Head of caudate nucleus (tissue), 42 donors: ENCODE data around the gene POLD4.
A peak's percentile ranks its signal among the peaks of the same experiment; 100 is the strongest.
"Not testable (repeated sequence)": the region's sequence is repeated elsewhere in the genome, so short reads cannot be mapped to it uniquely, and the experiment has no call there.

ENCODE experiments used
- DNase-seq, 42 donors: peaks; one replicate each; pipeline versions ENCODE4 v3.0.0 to v3.0.0-alpha.2; 2020 to 2021; ENCODE audit warnings: mixed read lengths in 7 of 42
- intact Hi-C: fragments of 100-400 bp; cut with DNase I; formaldehyde crosslinking; loops from one replicate; pipeline ENCODE4 v1.15.0; 2022

The POLD4 gene

GRCh38 chr11:67345247-67345919 is 8.0 kb downstream of the POLD4 start:
- intact Hi-C loops = no loop called here

DNA sequence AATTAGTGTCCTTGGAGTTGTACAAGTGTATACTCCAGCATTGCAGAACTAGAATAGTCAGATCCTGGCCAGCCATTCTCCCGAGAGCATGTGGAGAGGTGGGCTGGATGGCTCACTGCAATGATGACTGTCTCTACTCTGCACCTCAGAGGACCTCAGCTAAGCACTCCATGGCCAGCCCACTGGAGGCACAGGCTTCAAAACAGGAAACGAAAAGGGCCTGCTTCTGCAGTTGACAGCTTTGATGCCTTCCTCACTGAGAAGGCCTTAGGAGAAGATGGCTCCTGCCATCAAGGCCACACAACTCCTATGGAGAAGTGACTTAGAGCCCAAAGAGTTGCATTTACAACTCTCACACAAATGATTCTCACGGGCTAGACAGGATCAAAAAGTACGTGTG is 9.1 kb downstream of the POLD4 start:
- no peak for DNase-seq
- intact Hi-C loops = no loop called here

More at GRCh38 chr11:67345247-67345919, 8.0 kb downstream of the POLD4 start:
- DNase-seq = no peak

DNA sequence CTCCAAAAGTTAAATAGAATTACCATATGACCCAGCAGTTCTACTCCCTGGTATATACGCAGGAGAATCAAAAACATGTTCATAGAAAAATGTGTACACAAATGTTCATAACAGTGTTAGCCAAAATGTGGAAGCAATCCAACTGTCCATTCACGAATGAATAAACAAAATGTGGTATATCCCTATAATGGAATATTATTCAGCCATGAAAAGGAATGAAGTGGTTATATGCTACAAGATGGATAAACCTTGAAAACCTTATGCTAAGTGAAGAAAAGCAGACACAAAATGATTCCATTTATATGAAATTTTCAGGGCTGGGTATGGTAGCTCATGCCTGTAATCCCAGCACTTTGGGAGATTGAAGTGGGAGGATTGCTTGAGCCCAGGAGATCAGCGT is 16.1 kb downstream of the POLD4 start:
- no peak for DNase-seq
- intact Hi-C loops = no loop called here

- DNase-seq = no peak
- intact Hi-C loops = no loop called here
These were observed 21.2 kb downstream of the POLD4 start for GRCh38 chr11:67332081-67332691.

DNA sequence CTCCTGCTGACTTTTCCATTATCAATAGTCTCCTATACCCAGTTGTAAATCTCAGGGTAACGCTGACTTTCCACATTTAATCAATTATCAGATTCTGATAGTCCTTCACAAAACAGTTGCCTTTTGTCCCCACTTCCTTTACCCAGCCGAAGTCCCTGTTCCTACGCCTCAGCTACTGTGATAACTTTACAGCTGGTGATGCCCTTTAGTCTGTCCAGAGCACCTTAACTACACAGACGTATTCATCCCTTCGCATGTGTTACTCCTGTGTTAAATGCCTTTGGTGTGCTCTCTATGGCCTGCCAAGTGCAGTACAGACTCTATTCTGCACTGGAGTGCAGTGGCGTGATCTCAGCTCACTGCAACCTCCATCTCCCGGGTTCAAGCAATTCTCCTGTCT is 29.8 kb downstream of the POLD4 start:
- no peak for DNase-seq
- intact Hi-C loops = no loop called here

DNA sequence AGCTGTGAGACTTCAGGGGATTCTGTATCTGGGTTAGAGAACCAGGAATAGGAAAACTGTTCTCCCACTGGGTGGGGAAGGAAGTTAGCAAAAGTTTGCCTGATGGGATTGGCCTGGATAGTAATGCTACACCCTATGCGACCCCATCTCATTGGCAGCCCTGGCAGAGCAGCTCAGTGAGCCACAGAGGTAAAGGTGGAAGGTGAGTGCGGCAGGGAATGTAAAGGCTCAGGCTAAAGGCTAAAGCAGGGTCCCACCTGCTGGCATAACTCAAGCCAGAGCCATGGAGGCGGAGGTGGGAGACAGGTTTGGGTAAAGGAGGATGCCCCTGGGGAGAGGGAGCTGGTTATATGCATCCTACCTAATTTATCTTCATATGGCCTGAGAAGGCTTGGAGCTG is 31.3 kb downstream of the POLD4 start:
- intact Hi-C loops = no loop called here
- no peak for DNase-seq

DNA sequence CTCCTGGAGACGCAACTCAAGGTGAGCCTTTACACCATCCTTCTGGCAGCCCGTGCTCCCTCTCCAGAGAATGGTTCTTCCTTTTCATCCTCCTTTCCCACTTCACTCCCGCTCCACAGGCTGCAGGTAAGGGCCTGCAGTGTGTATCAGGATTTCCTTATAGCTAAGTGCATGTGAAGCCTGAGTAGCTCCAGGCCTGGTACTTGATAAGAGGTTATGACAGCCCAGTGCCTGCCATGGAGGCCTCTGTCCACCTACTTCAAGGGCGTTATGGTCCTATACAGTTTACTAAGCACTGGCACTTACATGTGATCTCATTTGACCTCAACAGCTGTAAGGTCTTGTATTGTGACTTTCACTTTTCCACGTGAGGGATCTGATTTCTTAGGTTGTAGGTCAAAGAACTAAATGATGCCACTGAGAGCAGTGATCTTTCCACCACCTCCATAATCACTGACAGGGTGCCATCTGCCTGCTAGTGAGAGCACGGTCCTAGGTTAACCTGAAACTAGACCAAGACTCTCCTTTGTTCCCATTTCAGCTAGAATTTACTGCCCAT is 32.0 kb downstream of the POLD4 start:
- intact Hi-C loops = no loop called here
- no peak for DNase-seq

- no peak for DNase-seq
- intact Hi-C loops = no loop called here
These were observed 32.7 kb downstream of the POLD4 start for GRCh38 chr11:67320691-67321090.

DNA sequence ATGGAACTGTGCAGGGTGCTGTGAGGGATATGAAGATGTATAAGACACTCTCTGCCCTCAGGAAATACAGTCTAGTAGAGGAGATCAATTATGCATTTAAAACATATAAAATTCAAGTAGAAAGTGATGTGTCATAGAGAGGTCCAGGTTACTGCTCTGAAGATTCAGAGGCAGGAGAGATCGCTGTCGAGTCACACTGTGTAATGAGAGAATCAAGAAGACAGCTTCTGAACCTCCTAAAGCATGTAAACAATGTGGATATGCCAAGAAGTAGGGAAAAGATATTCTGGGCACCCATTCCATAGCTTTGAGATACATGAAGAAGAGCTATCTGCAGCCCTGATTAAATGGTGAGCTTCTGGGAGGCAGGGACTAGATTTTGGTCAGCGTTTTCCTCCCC is 33.3 kb downstream of the POLD4 start:
- DNase-seq = no peak
- intact Hi-C loops = no loop called here

DNA sequence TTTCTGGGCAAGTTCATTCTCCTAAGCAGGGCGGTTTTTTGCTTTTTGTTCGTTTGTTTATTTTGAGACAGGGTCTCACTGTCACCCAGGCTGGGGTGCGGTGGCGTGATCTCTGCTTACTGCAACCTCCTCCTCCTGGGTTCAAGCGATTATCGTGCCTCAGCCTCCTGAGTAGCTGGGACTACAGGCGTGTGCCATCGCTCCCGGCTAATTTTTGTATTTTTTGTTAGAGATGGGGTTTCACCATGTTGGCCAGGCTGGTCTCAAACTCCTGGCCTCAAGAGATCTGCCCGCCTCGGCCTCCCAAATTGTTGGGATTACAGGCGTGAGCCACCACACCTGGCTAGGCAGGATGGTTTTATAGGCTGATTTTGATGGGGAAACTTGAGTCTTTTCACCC is 34.5 kb downstream of the POLD4 start:
- peak in 1 of 42 donors; percentile 22 for DNase-seq
- intact Hi-C loops = not testable (repeated sequence)

GRCh38 chr11:67317888-67318555 is 35.3 kb downstream of the POLD4 start:
- peak in 31 of 42 donors; percentile 15 to 62 (median 43) for DNase-seq
- intact Hi-C loops = loop anchor here (2.0 kb wide), 1 partner anchor 53 kb away; no protein-coding TSS in a partner anchor

DNA sequence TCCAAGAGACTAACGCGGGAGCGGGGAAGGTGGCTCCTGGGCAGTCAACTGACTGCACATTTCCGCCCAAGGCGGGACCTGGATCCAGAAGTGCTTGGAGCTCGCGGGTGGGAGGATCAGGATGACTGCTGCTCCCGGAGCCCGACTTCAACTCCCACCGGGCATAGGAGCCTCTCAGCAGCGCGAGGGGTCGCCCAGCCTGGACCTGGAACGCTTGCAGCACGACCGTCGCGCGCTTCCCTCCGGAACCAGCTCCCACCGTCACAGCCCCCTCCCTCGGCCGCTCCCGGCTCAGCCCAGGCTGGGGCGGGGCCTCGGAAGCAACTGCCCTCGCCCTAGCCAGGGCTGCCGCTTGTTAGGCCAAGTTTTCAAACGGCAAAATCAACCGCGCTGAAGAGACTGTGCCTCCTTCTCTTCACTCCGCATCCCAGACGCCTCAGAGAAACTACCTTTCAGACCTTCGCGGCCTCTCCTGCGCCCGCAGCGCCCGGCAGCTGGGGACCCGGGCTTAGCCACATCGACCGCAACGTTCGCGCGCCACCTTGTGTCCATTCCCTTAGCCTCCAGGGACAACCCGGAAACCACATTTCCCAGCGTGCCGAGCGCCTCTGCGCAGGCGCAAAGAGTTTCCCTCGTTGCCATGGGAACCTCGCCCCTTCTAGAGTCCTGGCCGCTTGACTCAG is 36.0 kb downstream of the POLD4 start:
- DNase-seq = peak; percentile 92 to 100 (median 98)
- intact Hi-C loops = loop anchor here (2.0 kb wide), 1 partner anchor 53 kb away; no protein-coding TSS in a partner anchor

DNA sequence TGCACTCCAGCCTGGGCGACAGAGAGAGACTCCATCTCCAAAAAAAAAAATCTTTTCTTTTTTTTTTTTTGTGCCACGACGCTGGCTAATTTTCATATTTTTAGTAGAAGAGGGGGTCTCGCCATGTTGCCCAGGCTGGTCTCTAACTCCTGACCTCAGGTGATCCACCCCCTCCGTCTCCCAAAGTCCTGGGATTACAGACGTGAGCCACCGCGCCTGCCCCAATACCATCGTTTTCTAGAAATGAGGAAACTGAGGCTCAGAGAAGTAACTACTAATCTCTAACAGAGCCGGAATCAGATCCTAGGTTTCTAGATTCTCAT is 36.5 kb downstream of the POLD4 start:
- no peak for DNase-seq
- intact Hi-C loops = loop anchor here (2.0 kb wide), 1 partner anchor 52 kb away; no protein-coding TSS in a partner anchor

DNA sequence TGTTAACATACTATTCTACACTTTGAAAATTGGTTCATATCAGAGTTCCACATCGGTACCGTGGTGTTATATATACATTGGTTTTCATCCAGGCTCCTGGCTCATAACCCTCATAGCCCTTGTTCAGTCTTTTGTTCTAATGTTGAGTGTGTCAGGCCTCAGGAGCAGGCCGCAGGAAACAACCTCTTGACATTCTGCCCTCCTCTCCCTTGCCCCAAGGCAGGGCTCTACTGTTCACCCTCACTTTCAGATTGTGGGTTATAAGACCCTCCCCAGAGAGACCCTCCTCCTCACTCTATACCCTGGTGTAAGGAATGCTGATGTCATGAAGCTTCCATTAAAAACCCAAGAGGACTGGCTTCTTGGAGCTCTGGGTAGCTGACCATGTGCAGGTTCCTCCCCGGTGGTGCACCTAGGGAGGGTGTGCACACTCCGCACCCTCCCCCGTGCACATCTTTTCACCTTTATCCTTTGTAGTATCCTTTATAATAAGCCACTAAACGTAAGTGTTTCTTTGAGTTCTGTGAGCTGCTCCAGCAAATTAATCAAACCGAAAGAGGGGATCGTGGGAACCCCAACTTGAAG is 37.9 kb downstream of the POLD4 start:
- no peak for DNase-seq
- intact Hi-C loops = no loop called here

GRCh38 chr11:67314218-67314617 is 39.1 kb downstream of the POLD4 start:
- no peak for DNase-seq
- intact Hi-C loops = no loop called here

DNA sequence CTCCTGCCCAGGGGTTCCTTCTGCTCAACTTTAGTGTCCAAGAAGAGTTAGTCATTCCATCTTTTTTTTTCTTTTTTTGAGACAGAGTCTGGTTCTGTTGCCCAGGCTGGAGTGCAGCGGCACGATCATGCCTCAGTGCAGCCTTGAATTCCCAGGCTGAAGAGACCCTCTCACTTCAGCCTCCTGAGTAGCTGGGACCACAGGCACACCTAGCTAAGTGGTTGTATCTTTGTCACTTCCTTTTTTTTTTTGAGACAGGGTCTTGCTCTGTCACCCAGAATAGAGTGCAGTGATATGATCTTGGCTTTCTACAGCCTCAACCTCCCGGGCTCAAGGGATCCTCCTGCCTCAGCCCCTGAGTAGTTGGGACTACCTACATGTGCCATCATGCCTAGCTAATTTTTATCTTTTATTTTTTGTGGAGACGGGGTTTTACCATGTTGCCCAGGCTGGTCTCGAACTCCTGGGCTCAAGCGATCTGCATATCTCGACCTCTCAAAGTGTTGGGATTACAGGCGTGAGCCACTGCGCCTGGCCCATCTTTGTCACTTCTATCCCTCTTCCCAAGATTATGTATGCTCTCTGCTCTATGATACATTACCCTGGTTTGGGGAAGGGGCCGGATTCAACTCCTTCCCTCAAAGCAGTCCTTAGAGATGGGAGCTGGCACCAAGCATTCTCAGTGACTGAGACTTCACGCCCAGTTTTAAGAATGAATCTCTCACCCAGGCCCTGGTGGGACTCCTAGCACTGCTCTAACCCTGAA is 40.0 kb downstream of the POLD4 start:
- intact Hi-C loops = no loop called here
- peak in 1 of 42 donors; percentile 9 for DNase-seq

GRCh38 chr11:67312187-67313021 is 40.9 kb downstream of the POLD4 start:
- intact Hi-C loops = no loop called here
- peak in 1 of 42 donors; percentile 18 for DNase-seq
